GM18873 (cell line): ENCODE results near the gene LSM4.

Source experiments
- ATAC-seq: cut with Tn5 transposase; IDR thresholded peaks from one replicate; pipeline ENCODE4 v1.9.1; 2021; ENCODE audit warnings: mild to moderate bottlenecking, moderate library complexity, moderate number of reproducible peaks; ENCODE audit not compliant: unreplicated experiment, low FRiP score

Gene LSM4

DNA sequence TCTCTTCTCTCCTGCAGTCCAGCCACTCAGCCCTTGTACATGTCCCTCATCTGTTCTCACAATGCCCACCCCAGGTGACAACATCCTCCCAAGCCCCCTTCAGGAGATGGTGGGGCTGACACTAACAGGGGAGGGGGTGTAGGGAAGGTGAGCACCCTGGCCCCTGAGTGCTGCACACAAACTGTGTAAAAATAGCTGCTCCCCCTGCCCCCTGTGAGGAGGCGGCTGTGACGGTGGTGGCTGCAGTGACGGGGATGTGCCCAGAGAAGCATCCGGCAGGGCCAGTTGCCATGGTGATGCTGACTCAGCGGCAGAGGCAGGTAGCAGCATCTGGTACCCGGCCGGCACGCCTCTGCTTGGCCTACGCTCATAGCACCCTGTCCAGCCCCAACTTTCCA is 28.4 kb downstream of the LSM4 start:
- ATAC-seq, result no peak

DNA sequence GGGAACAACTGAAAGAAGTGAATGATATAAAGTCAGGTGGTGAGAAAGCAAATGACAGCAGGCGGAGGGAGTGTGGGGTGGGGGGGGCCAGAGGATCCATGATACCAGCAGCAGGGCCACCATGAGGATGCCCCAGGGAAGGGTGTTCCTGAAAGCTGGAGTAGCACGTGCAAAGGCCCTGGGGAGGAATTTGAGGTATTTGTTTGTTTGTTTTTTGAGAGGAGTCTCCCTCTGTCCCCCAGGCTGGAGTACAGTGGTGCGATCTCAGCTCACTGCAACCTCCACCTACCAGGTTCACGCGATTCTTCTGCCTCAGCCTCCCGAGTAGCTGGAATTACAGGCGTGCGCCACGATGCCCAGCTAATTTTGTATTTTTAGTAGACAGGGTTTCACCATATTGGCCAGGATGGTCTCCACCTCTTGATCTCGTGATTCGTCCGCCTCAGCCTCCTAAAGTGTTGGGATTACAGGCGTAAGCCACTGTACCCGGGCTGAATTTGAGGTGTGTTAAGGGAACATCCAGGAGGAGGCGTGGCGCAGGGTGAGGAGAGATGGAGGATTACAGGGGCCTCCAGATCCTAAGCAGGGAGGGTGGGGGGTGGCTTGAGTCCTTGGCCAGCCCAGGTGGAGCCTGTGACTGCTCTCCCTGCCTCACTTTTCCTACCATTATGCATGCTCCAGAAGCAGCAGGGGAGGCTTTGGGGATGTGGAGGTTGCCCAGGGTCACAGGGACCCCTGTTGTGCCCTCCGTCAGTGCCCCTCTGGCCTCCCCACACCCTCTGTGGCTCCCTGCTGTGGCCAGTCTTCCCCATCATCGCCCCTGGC is 29.0 kb downstream of the LSM4 start:
- ATAC-seq, result no peak

DNA sequence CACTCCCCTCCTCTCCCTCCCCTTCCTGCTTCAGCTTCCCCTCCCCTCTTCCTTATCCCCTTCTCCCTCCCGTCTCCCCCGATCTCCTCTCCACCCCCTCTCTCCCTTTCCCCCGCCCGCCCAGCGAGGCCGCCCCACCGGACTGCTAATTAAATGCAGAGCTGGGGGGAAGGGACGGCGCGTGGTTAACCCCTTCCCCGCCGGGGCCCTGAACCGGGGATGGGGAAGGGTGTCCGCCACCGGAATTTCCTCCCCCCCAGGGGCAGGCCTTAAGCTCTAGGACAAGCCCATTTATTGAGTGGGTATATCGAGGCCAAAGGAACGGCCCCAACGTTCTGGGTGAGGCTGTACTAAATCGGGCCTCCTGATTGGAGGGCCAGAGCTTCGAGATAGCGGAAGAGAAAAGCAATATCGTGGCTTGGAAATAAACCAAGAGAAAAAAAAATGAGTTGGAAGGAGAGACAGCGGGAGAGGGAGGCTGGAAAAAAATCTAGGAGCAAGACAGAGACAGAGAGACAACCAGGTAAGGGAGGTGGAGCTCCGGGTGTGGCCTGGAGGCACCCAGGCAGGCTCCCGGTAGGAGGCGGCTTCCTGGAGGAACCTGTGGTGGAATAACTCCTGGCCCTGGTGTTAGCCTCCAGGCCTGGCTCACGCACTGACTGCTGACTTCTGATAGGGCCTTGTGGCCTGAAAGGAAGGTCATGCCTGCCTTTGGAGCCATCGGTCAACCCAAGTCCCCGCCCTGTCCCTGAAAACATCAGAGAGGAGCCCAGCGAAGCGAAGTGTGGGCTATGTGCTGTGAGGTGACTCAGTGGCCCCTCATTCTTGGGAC is 29.9 kb downstream of the LSM4 start:
- ATAC-seq, result no peak

DNA sequence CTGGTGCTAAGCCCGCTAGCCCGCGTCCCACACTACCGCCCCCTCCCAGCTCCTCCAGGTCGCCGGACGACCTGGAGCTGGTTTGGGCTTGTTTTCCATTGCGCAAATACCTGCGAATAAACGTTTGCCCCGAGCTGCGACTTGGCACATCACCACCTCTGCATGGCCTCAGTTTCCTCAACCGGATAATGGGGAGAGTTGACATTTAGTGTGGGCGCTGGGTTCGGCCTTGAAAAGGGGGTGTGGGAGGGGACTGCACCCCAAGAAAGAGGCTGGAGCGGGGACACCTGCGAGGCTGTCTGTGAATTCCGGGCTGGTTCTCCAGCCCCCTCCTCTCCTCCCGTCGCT is 30.4 kb downstream of the LSM4 start:
- ATAC-seq, result no peak

- ATAC-seq, result no peak
Observed at GRCh38 chr19:18291590-18292461, 31.1 kb downstream of the LSM4 start.

GRCh38 chr19:18291019-18291524 is 31.8 kb downstream of the LSM4 start:
- ATAC-seq, result no peak

DNA sequence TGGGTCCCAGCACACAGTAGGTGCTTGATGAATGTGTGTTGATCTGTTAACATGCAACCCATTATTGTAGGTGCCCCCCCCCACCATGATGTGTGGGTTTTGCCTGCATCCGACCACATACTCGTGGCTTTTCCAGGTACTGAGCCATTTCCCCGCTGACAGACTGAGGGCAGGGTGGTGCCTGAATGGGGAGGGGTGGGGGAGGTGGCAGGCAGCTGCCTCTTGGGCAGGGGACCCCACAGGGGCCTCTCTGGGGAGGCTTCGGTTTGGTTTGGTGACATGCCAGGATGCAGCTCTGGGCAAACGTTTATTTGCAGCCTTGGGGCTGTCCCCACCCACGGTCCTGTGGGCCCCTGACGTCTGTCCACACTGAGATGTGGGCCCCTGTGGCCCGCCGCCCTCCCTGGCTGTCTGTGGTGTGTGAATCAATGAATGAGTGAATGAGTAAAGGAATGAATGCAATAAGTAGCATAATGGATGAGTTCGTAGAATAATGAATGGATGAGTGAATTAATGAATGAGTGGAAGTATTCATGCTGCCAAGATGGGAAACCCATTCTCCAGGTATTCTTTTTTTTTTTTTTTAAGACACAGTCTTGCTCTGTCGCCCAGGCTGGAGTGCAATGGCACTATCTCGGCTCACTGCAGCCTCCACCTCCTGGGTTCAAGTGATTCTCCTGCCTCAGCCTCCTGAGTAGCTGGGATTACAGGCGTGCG is 32.4 kb downstream of the LSM4 start:
- no peak for ATAC-seq

GRCh38 chr19:18289471-18290301 is 33.2 kb downstream of the LSM4 start:
- no peak for ATAC-seq

DNA sequence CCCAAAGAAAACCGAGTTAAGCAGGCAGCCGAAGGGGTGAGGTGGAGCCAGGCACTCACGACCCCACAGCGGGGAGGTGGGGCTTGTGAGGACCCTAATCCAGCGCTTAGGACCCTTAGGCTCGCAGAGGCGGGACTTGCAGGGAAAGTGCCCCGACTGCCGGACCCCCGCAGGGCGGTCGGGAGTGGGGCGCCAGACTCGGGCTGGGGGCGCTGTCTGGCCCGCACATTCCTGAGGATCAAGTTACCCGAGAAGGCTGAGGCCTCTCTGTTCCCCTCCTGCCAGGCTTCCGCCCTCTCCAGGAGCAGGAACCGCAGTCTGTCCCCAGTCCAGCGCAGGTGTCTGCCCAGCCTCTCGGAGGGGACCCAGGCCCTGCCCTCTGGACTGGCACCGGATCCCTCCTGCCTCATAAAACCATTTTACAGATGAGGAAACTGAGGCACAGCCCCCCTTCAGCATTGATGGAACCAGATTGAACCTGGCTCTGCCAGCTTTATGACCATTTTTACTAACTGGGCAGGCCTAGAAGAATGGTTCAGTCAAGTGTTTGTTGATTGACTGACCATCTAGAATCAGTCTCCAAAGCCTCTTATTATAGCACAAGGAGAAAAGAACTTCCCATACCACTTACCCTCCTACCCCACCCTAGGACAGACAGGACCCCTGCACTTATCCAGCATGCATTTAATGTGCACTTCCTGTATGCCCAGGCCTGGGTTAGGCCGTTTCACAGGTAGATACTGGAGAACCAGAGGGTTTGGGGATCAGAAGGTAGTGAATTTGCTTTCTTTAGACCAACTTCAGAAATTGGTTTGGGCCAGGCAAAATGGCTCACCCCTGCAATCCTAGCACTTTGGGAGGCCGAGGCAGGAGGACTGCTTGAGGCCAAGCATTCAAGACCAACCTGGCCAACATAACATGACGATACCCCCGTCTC is 34.8 kb downstream of the LSM4 start:
- ATAC-seq, result no peak

DNA sequence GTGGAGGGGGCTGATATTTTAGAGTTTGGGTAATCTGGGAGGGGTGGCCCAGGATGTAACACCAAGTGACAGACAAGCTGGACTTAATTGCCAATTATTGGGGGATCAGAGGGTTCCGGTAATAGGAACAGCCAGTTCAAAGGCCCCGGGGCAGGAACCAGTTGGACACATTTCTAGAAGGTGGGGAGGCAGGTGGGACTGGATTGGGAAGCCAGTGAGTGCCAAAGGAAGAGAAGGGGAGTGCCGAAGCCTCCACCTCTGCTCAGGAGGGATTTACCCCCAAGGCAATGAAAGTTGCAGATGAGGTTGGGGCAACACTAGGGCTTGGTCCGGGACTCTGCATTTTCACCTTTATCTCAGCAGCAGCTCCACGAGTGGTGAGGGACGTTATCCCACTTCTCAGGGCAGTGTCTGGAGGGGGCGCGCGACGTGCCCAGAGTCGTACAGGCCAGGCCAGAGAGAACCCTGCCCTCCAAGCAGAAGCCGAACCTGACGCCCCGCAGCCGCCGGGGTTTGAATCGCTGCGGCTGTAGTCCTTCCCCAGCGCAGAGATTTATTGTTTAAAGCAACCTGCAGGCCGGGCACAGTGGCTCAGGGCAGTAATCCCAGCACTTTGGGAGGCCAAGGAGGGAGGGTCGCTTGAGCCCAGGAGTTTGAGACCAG is 35.8 kb downstream of the LSM4 start:
- no peak for ATAC-seq

DNA sequence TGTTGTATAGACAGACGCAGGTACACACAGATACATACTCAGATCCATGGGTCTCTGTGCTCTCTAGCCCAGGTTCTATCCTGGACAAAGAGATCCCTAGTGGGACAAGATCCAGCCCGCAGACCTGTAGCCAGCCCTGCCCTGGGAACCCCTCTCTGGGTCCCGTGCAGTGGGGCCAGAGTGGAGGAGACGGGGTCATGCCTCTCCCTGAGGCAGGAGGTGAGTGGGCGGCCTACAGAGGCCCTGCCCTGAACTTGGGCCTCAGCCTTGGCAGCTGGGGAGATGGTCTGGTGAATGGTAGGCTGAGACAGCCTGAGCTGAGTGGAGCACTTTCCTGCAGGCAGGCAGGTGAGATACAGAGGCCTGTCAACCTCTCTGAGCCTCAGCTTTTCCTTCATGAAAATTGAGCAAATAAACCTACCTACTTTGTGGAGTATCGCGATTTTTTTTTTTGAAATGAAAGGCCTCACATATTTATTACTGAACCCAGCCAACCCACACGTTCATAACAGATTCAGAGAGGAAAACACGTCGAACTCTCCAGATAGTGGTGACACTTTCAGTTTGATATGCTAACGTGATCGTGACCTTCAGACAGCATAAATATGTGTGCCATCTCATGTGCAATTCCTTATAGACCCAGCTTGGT is 38.0 kb downstream of the LSM4 start:
- no peak for ATAC-seq

- no peak for ATAC-seq
Observed at GRCh38 chr19:18283338-18283737, 39.5 kb downstream of the LSM4 start.

- no peak for ATAC-seq
Observed at GRCh38 chr19:18282788-18283141, 40.1 kb downstream of the LSM4 start.

GRCh38 chr19:18282021-18282787 is 40.7 kb downstream of the LSM4 start:
- no peak for ATAC-seq

- peak; percentile 49 for ATAC-seq
Observed at GRCh38 chr19:18281082-18282020, 41.5 kb downstream of the LSM4 start, which contains the start of gene JUND. Gene JUND, minus strand, starts transcription at chr19:18281622. Its CDS starts 138 bp downstream, at chr19:18281484.
